Upper lobe of left lung (tissue), 6 donors: ENCODE results near the gene RPS28. TPM values are rescaled to one million over a fixed set of nuclear protein-coding genes. Genes with fewer than 3 reads are reported as not detected.

ENCODE experiments used
- ATAC-seq, 2 donors: fragments of 200-7000 bp; cut with Tn5 transposase; one replicate each; pipeline ENCODE4 v1.9.1; 2022; ENCODE audit warnings: mild to moderate bottlenecking in 2 of 2, moderate library complexity in 2 of 2; ENCODE audit not compliant: low FRiP score in 2 of 2
- DNase-seq, 2 donors: peaks; one replicate each; pipeline ENCODE4 v3.0.0-alpha.2; 2019 to 2020
- H3K27ac ChIP-seq, 4 donors: fragments of 200-600 bp; sonication (generic); one replicate each; pipeline ENCODE4 v1.5.1; 2016 to 2019
- H3K27me3 ChIP-seq, 4 donors: fragments of 200-600 bp; sonication (generic); one replicate each; pipeline ENCODE4 v1.5.1; 2017 to 2019
- H3K36me3 ChIP-seq, 4 donors: fragments of 200-600 bp; sonication (generic); one replicate each; pipeline ENCODE4 v1.5.1; 2016 to 2019
- H3K4me1 ChIP-seq, 4 donors: fragments of 200-600 bp; sonication (generic); one replicate each; pipeline ENCODE4 v1.5.1; 2018 to 2019
- H3K4me3 ChIP-seq, 4 donors: fragments of 200-600 bp; sonication (generic); one replicate each; pipeline ENCODE4 v1.5.1; 2017 to 2019; ENCODE audit warnings: mild to moderate bottlenecking in 2 of 4, moderate library complexity in 1 of 4
- H3K9me3 ChIP-seq, 4 donors: fragments of 200-600 bp; sonication (generic); one replicate each; pipeline ENCODE4 v1.5.1; 2018 to 2019
- CTCF ChIP-seq, 6 experiments: fragments of 450-650 bp in 4 of 6; fragments of 200-600 bp in 2 of 6; sonication (generic) in 2 of 6; IDR thresholded peaks; one replicate each; pipeline ENCODE4 v1.5.1; 2016 to 2019; ENCODE audit warnings: antibody characterized with exemption in 6 of 6
- EP300 ChIP-seq, 4 donors: sonication (generic); formaldehyde crosslinking; IDR thresholded peaks; one replicate each; pipeline ENCODE4 v1.5.1; 2017; ENCODE audit warnings: antibody characterized with exemption in 4 of 4, control low read depth in 2 of 4
- POLR2A ChIP-seq, 4 donors: fragments of 450-650 bp; IDR thresholded peaks; one replicate each; pipeline ENCODE4 v1.5.1; 2016 to 2017; ENCODE audit warnings: antibody characterized with exemption in 4 of 4, mild to moderate bottlenecking in 2 of 4
- POLR2AphosphoS5 ChIP-seq, 2 donors: sonication (generic); formaldehyde crosslinking; IDR thresholded peaks; one replicate each; pipeline ENCODE4 v1.5.1; 2017; ENCODE audit warnings: antibody characterized with exemption in 2 of 2
- WGBS, 2 donors: methylation state at CpG; one replicate each; pipeline ENCODE4 v1.1.5; 2017 to 2018; 5-methylcytosine and 5-hydroxymethylcytosine counted together
- total RNA-seq, 6 donors: library from RNA; depleted of rRNA in 4 of 6; stranded (reverse); fragments of >200 nt in 4 of 6; gene quantifications; one replicate each; pipeline versions ENCODE4 v1.1.0 to v1.2.1, GENCODE V29; 2016 to 2021
- donor health status: DM: no; HTN: no; CAD: no; lungs with moderate emphysema.
- donor health status: DM: no; HTN: yes; CAD: no; lungs with severe emphysema.

Gene RPS28
- total RNA-seq, 6 donors from 2014 or later = 282 to 1,919 (median 843) TPM

- peaks cover 0 to 20% (median 8%) of the 10 kb centered on the region in 4 donors for H3K27me3 ChIP-seq
- DNase-seq = no peak
- H3K4me3 ChIP-seq = no peak overlapping the region
- TF ChIP-seq EP300 (IDR thresholded peaks at IDR 0.05) = no peak
- TF ChIP-seq CTCF (IDR thresholded peaks at IDR 0.05) = no peak
- no peak for TF ChIP-seq POLR2A (IDR thresholded peaks at IDR 0.05)
- no peak for TF ChIP-seq POLR2AphosphoS5 (IDR thresholded peaks at IDR 0.05)
- H3K27ac ChIP-seq = no peak overlapping the region
- ATAC-seq = no peak
- no peaks in the 10 kb centered on the region for H3K9me3 ChIP-seq
- peaks cover 18 to 23% (median 22%) of the 10 kb centered on the region in 4 donors for H3K4me1 ChIP-seq
- 64 to 95% methylated on average over 3 of the region's 3 CpGs for WGBS, 2 donors
- peaks cover 0 to 63% (median 20%) of the 10 kb centered on the region in 4 donors for H3K36me3 ChIP-seq
These were observed 8.7 kb downstream of the RPS28 start for GRCh38 chr19:8329996-8330395.

GRCh38 chr19:8331263-8331845 is 10.1 kb downstream of the RPS28 start:
- Histone ChIP-seq H3K4me3 (no peak overlapping the region), H3K36me3 (peaks cover 0 to 60% (median 20%) of the 10 kb centered on the region in 4 donors), H3K27me3 (peaks cover 0 to 27% (median 11%) of the 10 kb centered on the region in 4 donors), H3K4me1 (peaks cover 21 to 36% (median 28%) of the 10 kb centered on the region in 4 donors), H3K9me3 (no peaks in the 10 kb centered on the region), H3K27ac (peak overlapping the region in 1 of 4 donors; percentile 4)
- WGBS, 2 donors = 80 to 84% methylated on average over 8 of the region's 8 CpGs
- TF ChIP-seq POLR2A (IDR thresholded peaks at IDR 0.05) (no peak), EP300 (IDR thresholded peaks at IDR 0.05) (no peak), CTCF (IDR thresholded peaks at IDR 0.05) (no peak), POLR2AphosphoS5 (IDR thresholded peaks at IDR 0.05) (no peak)
- no peak for ATAC-seq
- DNase-seq = no peak

GRCh38 chr19:8332976-8333766 is 11.9 kb downstream of the RPS28 start:
- H3K27ac ChIP-seq = peak overlapping the region in 1 of 4 donors; percentile 13
- 37 to 54% methylated on average over 32 to 52 of the region's 52 CpGs for WGBS, 2 donors
- H3K9me3 ChIP-seq = no peaks in the 10 kb centered on the region
- TF ChIP-seq CTCF (IDR thresholded peaks at IDR 0.05) (no peak), POLR2A (IDR thresholded peaks at IDR 0.05) (no peak), POLR2AphosphoS5 (IDR thresholded peaks at IDR 0.05) (peak in 1 of 2 donors; percentile 15), EP300 (IDR thresholded peaks at IDR 0.05) (no peak)
- peak in 1 of 2 donors; percentile 84 for DNase-seq
- H3K27me3 ChIP-seq = peaks cover 0 to 27% (median 11%) of the 10 kb centered on the region in 4 donors
- ATAC-seq = no peak
- H3K4me3 ChIP-seq = no peak overlapping the region
- peaks cover 22 to 49% (median 36%) of the 10 kb centered on the region in 4 donors for H3K4me1 ChIP-seq
- peaks cover 0 to 51% (median 20%) of the 10 kb centered on the region in 4 donors for H3K36me3 ChIP-seq

GRCh38 chr19:8333767-8334457 is 12.6 kb downstream of the RPS28 start:
- 50 to 56% methylated on average over 22 to 24 of the region's 48 CpGs for WGBS, 2 donors

More at GRCh38 chr19:8333767-8334457, 12.6 kb downstream of the RPS28 start:
- Histone ChIP-seq H3K4me1 (peaks cover 22 to 50% (median 39%) of the 10 kb centered on the region in 4 donors), H3K36me3 (peaks cover 0 to 45% (median 20%) of the 10 kb centered on the region in 4 donors), H3K27me3 (peaks cover 0 to 27% (median 11%) of the 10 kb centered on the region in 4 donors), H3K27ac (peak overlapping the region in 1 of 4 donors; percentile 61), H3K4me3 (peak overlapping the region in 2 of 4 donors; percentile 38 to 45), H3K9me3 (no peaks in the 10 kb centered on the region)
- no peak for TF ChIP-seq POLR2AphosphoS5 (IDR thresholded peaks at IDR 0.05)
- TF ChIP-seq CTCF (IDR thresholded peaks at IDR 0.05) = no peak
- TF ChIP-seq POLR2A (IDR thresholded peaks at IDR 0.05) = no peak
- TF ChIP-seq EP300 (IDR thresholded peaks at IDR 0.05) = no peak
- DNase-seq = peak in 1 of 2 donors; percentile 82
- ATAC-seq = no peak
